ENCODE measurements around the gene SZRD1.

The SZRD1 gene

GRCh38 chr1:16440131-16440469, 73.1 kb downstream of the SZRD1 start:
- DNase-seq (ENCODE audit: low read depth) = no peak

GRCh38 chr1:16440470-16441281, 73.6 kb downstream of the SZRD1 start, which contains the start of gene NECAP2:
Gene NECAP2 (plus strand): TSS chr1:16440724. CDS start chr1:16440762, 38 bp downstream.
- DNase-seq (ENCODE audit: low read depth) = peak; percentile 95

- no peak for DNase-seq (ENCODE audit: low read depth)
These were observed 74.2 kb downstream of the SZRD1 start for GRCh38 chr1:16441282-16441665.

- no peak for DNase-seq (ENCODE audit: low read depth)
These were observed 75.2 kb downstream of the SZRD1 start for GRCh38 chr1:16442265-16442664.

GRCh38 chr1:16442941-16443340, 75.9 kb downstream of the SZRD1 start:
- no peak for DNase-seq (ENCODE audit: low read depth)

- no peak for DNase-seq (ENCODE audit: low read depth)
These were observed 77.1 kb downstream of the SZRD1 start for GRCh38 chr1:16443975-16444770.

- DNase-seq (ENCODE audit: low read depth) = no peak
These were observed 78.0 kb downstream of the SZRD1 start for GRCh38 chr1:16445052-16445451.

- DNase-seq (ENCODE audit: low read depth) = no peak
These were observed 79.1 kb downstream of the SZRD1 start for GRCh38 chr1:16446116-16446515.

- DNase-seq (ENCODE audit: low read depth) = no peak
These were observed 80.6 kb downstream of the SZRD1 start for GRCh38 chr1:16447641-16448040.

Measured in CMK (cell line).